Measurements from ENCODE around the gene YWHAG. TPM values are rescaled to one million over a fixed set of nuclear protein-coding genes. Genes with fewer than 3 reads are reported as not detected.
A peak's percentile ranks its signal among the peaks of the same experiment; 100 is the strongest.

YWHAG gene
- total and polyA plus RNA-seq, 2 of the 13 experiments (the other 11 are each of a cell fraction or from before 2014, with no cell fraction given): 36.9 to 67.5 TPM

GRCh38 chr7:76302347-76303201, 56.2 kb downstream of the YWHAG start, which contains the start of gene HSPB1 (continued):
- TF ChIP-seq MTF2 (CRISPR knock-in tag; IDR thresholded peaks at IDR 0.05; ENCODE audit: borderline replicate concordance) (0 out of 2 replicates have a peak, but pooled peaks have one; percentile 17), ZNF724P (CRISPR knock-in tag; IDR thresholded peaks at IDR 0.05; ENCODE audit: borderline replicate concordance) (0 out of 2 replicates have a peak, but pooled peaks have one; percentile 31), HNF4G (IDR thresholded peaks at IDR 0.05; ENCODE audit: borderline replicate concordance, low read depth, low read length) (no peak), HNF4G (CRISPR knock-in tag; IDR thresholded peaks at IDR 0.05; ENCODE audit: borderline replicate concordance, low read depth) (peak; percentile 67; the same call in 1 of the 2 replicates), ZNF556 (CRISPR knock-in tag; IDR thresholded peaks at IDR 0.05; ENCODE audit: borderline replicate concordance) (no peak), ETV5 (CRISPR knock-in tag; IDR thresholded peaks at IDR 0.05; ENCODE audit: borderline replicate concordance) (peak; percentile 16; the same call in 1 of the 2 replicates), ZBTB40 (IDR thresholded peaks at IDR 0.05) (no peak), ZBTB40 (CRISPR knock-in tag; IDR thresholded peaks at IDR 0.05) (0 out of 2 replicates have a peak, but pooled peaks have one; percentile 65), ZNF431 (CRISPR knock-in tag; IDR thresholded peaks at IDR 0.05; ENCODE audit: borderline replicate concordance, low read depth) (0 out of 2 replicates have a peak, but pooled peaks have one; percentile 33), MXD4 (CRISPR knock-in tag; IDR thresholded peaks at IDR 0.05) (no peak), FOSL2 (CRISPR knock-in tag; IDR thresholded peaks at IDR 0.05) (peak; percentile 40; the same call in 1 of the 2 replicates), ZNF367 (CRISPR knock-in tag; IDR thresholded peaks at IDR 0.05; ENCODE audit: borderline replicate concordance) (no peak), RELA (CRISPR knock-in tag; IDR thresholded peaks at IDR 0.05) (0 out of 2 replicates have a peak, but pooled peaks have one; percentile 4), PRDM4 (CRISPR knock-in tag; IDR thresholded peaks at IDR 0.05; ENCODE audit: borderline replicate concordance) (no peak), ZNF225 (CRISPR knock-in tag; IDR thresholded peaks at IDR 0.05) (0 out of 2 replicates have a peak, but pooled peaks have one; percentile 24), NR2F6 (IDR thresholded peaks at IDR 0.05) (no peak), NR2F6 (CRISPR knock-in tag; IDR thresholded peaks at IDR 0.05) (peak; percentile 61), AGO2 (optimal IDR thresholded peaks at IDR 0.05; ENCODE audit: low read depth, low read length) (peak; percentile 69)
